Lung (tissue), 12 donors: ENCODE measurements around the gene MOB1B. TPM values are rescaled to one million over a fixed set of nuclear protein-coding genes. Genes with fewer than 3 reads are reported as not detected.

Experiments used
- ATAC-seq: fragments of 200-7000 bp; cut with Tn5 transposase; one replicate; pipeline ENCODE4 v1.9.1; 2020; ENCODE audit warnings: moderate number of reproducible peaks; ENCODE audit not compliant: insufficient read depth, low FRiP score
- DNase-seq, 3 donors: peaks; one replicate each; pipeline ENCODE4 v3.0.0-alpha.2; 2013 to 2017
- H3K27ac ChIP-seq, 2 donors: one replicate each; pipeline ENCODE4 v1.5.1; 2013; ENCODE audit warnings: mild to moderate bottlenecking in 2 of 2, moderate library complexity in 2 of 2, control low read depth in 1 of 2, inconsistent platforms in 1 of 2, low read depth in 1 of 2, low read length in 1 of 2
- H3K27me3 ChIP-seq, 3 donors: one replicate each; pipeline ENCODE4 v1.5.1; 2013; ENCODE audit warnings: low read length in 2 of 3; ENCODE audit not compliant: control insufficient read depth in 3 of 3, insufficient read depth in 3 of 3
- H3K36me3 ChIP-seq, 4 donors: one replicate each; pipeline ENCODE4 v1.5.1; 2013; ENCODE audit warnings: low read length in 4 of 4, mild to moderate bottlenecking in 1 of 4, moderate library complexity in 1 of 4; ENCODE audit not compliant: control insufficient read depth in 4 of 4, insufficient read depth in 4 of 4
- H3K4me1 ChIP-seq, 5 donors: one replicate each; pipeline ENCODE4 v1.5.1; 2013; ENCODE audit warnings: low read length in 5 of 5, mild to moderate bottlenecking in 2 of 5, moderate library complexity in 1 of 5; ENCODE audit not compliant: control insufficient read depth in 5 of 5, insufficient read depth in 5 of 5
- H3K4me3 ChIP-seq: one replicate; pipeline ENCODE4 v1.5.1; 2013; ENCODE audit warnings: mild to moderate bottlenecking, control low read depth, moderate library complexity
- H3K9ac ChIP-seq, 2 donors: one replicate each; pipeline ENCODE4 v1.5.1; 2013; ENCODE audit warnings: low read length in 2 of 2, control low read depth in 1 of 2; ENCODE audit not compliant: insufficient read depth in 1 of 2
- H3K9me3 ChIP-seq, 4 donors: one replicate each; pipeline ENCODE4 v1.5.1; 2013; ENCODE audit warnings: low read length in 3 of 4, mild to moderate bottlenecking in 1 of 4, moderate library complexity in 1 of 4; ENCODE audit not compliant: control insufficient read depth in 4 of 4, insufficient read depth in 3 of 4
- whole genome bisulfite sequencing, 2 donors: extraction: QIAGEN DNeasy Blood & Tissue Kit; methylation state at CpG; one replicate each; pipeline ENCODE4 v1.1.7; 2013; 5-methylcytosine and 5-hydroxymethylcytosine counted together
- polyA plus RNA-seq, 2 donors: library from polyadenylated mRNA; stranded (reverse); fragments of 200-250 nt; gene quantifications; one replicate each; pipeline ENCODE4 v1.2.1, GENCODE V29; 2013
- total RNA-seq, 2 donors: library from RNA; depleted of rRNA in 1 of 2; stranded (reverse); fragments of >200 nt in 1 of 2; gene quantifications; one replicate each; pipeline ENCODE4 v1.2.1, GENCODE V29; 2014 to 2021
- TF ChIP-seq, protein P1 (sequence below): IDR thresholded peaks from 2 replicates; pipeline ENCODE4 v1.5.1; 2012; ENCODE audit warnings: mild to moderate bottlenecking; ENCODE audit errors: control extremely low read depth, extremely low read depth
- donor health status: control.
- donor health status: control.
- donor health status: Bipolar disorder and iron deficiency.
- donor health status: healthy.
- donor health status: DM: yes; HTN: yes; CAD: no.

The MOB1B gene
- total and polyA plus RNA-seq, 4 donors: 6.1 to 51.0 (median 16.0) TPM

DNA sequence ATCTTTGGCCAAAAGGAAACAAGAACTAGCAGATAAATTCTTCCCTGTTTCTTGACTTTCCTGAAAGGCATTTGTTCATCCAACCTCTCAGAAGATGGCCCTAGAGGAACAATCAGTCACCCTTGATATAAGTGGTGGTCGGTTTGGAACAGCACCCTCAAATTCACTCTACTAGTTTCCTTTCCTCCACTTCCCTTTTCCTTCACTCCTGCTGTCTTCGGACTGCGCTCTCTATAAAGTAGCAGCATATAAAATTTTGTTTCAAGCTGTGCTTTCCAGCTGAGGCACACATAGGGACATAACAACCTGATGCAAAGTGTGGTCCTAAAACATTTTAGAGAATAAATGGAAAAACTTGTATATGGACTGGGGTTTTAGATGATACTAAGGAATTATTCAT is 29.0 kb upstream of the MOB1B start:
- H3K4me1 ChIP-seq: no peaks in the 10 kb centered on the region
- H3K4me3 ChIP-seq: no peak overlapping the region
- WGBS, 2 donors: 70 to 82% methylated on average over 3 of the region's 3 CpGs
- TF ChIP-seq, protein P1, sequence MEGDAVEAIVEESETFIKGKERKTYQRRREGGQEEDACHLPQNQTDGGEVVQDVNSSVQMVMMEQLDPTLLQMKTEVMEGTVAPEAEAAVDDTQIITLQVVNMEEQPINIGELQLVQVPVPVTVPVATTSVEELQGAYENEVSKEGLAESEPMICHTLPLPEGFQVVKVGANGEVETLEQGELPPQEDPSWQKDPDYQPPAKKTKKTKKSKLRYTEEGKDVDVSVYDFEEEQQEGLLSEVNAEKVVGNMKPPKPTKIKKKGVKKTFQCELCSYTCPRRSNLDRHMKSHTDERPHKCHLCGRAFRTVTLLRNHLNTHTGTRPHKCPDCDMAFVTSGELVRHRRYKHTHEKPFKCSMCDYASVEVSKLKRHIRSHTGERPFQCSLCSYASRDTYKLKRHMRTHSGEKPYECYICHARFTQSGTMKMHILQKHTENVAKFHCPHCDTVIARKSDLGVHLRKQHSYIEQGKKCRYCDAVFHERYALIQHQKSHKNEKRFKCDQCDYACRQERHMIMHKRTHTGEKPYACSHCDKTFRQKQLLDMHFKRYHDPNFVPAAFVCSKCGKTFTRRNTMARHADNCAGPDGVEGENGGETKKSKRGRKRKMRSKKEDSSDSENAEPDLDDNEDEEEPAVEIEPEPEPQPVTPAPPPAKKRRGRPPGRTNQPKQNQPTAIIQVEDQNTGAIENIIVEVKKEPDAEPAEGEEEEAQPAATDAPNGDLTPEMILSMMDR: no peak
- no peaks in the 10 kb centered on the region for H3K36me3 ChIP-seq
- no peaks in the 10 kb centered on the region for H3K27me3 ChIP-seq
- no peak for ATAC-seq
- H3K9ac ChIP-seq: no peak overlapping the region
- DNase-seq: no peak
- H3K9me3 ChIP-seq: no peaks in the 10 kb centered on the region
- H3K27ac ChIP-seq: no peak overlapping the region

DNA sequence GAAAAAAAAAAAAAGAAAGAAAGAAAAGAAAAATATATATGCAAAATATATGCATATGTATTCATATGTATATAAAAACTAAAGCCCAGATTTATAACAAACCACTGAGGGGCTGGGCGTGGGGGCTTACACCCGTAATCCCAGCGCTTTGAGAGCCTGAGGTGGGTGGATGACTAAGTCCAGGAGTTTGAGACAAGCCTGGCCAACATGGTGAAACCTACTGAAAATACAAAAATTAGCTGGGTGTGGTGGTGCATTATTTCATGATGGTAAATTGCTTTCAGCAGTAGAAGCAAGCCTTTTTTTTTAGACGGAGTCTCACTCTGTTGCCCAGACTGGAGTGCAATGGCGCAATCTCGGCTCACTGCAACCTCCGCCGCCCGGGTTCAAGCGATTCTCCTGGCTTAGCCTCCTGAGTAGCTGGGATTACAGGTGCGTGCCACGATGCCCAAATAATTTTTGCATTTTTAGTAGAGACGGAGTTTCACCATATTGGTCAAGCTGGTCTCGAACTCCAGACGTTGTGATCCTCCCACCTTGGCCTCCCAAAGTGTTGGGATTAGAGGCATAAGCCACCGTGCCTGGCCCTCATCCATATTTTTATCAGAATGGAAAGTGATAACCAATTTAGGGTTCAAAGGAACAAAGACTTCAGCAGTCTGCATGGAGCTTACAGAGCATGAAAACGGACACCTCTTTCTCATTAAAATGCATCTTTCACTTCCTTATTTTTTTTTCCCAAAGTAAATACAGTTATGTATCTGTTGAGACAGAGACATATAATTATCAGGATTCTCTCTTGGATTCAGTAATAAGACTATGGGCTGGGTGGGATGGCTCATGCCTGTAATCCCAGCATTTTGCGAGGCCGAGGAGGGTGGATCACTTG is 27.7 kb upstream of the MOB1B start:
- TF ChIP-seq, protein P1: no peak
- H3K9me3 ChIP-seq: no peaks in the 10 kb centered on the region
- H3K9ac ChIP-seq: no peak overlapping the region
- no peaks in the 10 kb centered on the region for H3K36me3 ChIP-seq
- H3K27me3 ChIP-seq: no peaks in the 10 kb centered on the region
- no peak overlapping the region for H3K27ac ChIP-seq
- ATAC-seq (no peak), DNase-seq (no peak)
- 90 to 95% methylated on average over 19 of the region's 19 CpGs for WGBS, 2 donors
- no peaks in the 10 kb centered on the region for H3K4me1 ChIP-seq
- no peak overlapping the region for H3K4me3 ChIP-seq

DNA sequence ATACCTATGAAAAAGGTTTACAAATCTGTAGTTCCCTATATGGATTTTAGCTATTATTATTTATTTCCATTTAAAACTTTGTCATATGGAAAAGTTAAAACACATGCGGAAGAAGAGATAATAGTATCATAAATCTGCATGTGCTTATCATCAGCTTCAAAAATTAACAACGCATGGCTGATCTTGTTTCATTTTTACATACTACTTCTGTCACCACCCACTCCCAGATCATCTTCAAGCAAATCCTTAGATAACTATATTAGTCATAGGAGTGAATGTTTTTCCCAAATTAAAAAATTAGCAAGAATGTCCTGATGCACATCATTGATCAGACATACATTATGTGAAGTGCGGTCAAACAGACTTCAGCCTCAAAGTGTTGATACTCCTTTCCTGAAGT is 24.6 kb upstream of the MOB1B start:
- no peaks in the 10 kb centered on the region for H3K27me3 ChIP-seq
- no peak for ATAC-seq
- DNase-seq: no peak
- no peaks in the 10 kb centered on the region for H3K9me3 ChIP-seq
- no peak overlapping the region for H3K9ac ChIP-seq
- WGBS, 2 donors: 87 to 93% methylated on average over 3 of the region's 3 CpGs
- TF ChIP-seq, protein P1: no peak
- H3K36me3 ChIP-seq: no peaks in the 10 kb centered on the region
- no peak overlapping the region for H3K4me3 ChIP-seq
- H3K27ac ChIP-seq: no peak overlapping the region
- H3K4me1 ChIP-seq: no peaks in the 10 kb centered on the region

DNA sequence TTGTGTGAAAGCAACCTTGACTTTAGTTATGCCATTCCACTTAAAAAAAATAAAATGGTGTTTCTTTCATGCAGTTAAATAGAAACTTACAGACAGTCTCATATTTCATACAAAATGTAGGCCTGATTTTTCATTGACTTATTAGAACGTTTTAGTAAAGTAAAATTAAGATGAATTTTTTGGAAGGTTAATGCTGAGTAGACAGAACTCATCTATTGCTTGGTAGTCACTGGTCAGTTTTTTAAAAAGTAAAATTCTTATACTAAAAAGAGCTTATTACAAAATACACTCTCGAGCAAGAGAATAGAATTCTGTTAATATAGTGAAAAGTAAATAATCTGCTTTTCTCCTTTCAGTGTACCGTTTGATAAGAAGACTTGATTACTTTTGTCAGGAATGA is 21.4 kb upstream of the MOB1B start:
- TF ChIP-seq, protein P1: no peak
- Histone ChIP-seq H3K36me3 (no peaks in the 10 kb centered on the region), H3K27ac (no peak overlapping the region), H3K9me3 (no peaks in the 10 kb centered on the region), H3K27me3 (no peaks in the 10 kb centered on the region), H3K4me3 (no peak overlapping the region), H3K9ac (no peak overlapping the region), H3K4me1 (no peaks in the 10 kb centered on the region)
- ATAC-seq (no peak), DNase-seq (no peak)
- 61 to 82% methylated on average over 3 of the region's 3 CpGs for WGBS, 2 donors
